Stimulated activated CD4-positive, alpha-beta T cell treated with anti-CD3 and anti-CD28 coated beads, Interleukin-4, amount 100 ng/mL, for 4 hours (primary cell): ENCODE data around the gene MAK.
"Not testable (repeated sequence)": the region's sequence is repeated elsewhere in the genome, so short reads cannot be mapped to it uniquely, and the experiment has no call there.

Experiments
- DNase-seq, 2 experiments: peaks; one replicate each; pipeline ENCODE4 v3.0.0-alpha.2; 2020

Gene MAK

GRCh38 chr6:10852361-10852960 lies 14.1 kb upstream of the MAK start:
- no peak for DNase-seq

GRCh38 chr6:10850728-10851127 lies 12.4 kb upstream of the MAK start:
- DNase-seq: no peak

- DNase-seq: no peak
Measured at GRCh38 chr6:10849901-10850300, 11.6 kb upstream of the MAK start.

GRCh38 chr6:10847684-10848083 lies 9.3 kb upstream of the MAK start:
- no peak for DNase-seq

GRCh38 chr6:10843554-10843953 lies 5.2 kb upstream of the MAK start:
- DNase-seq: no peak

GRCh38 chr6:10838794-10839333 lies 525 bp upstream of the MAK start:
- DNase-seq: no peak

GRCh38 chr6:10837622-10837994 lies 731 bp downstream of the MAK start:
- DNase-seq: no peak

- DNase-seq: no peak
Measured at GRCh38 chr6:10837009-10837621, 1.2 kb downstream of the MAK start.

- no peak for DNase-seq
Measured at GRCh38 chr6:10834823-10835222, 3.5 kb downstream of the MAK start.

GRCh38 chr6:10831609-10832008 lies 6.7 kb downstream of the MAK start:
- DNase-seq: no peak

- no peak for DNase-seq
Measured at GRCh38 chr6:10824819-10825218, 13.5 kb downstream of the MAK start.

GRCh38 chr6:10824297-10824696 lies 14.0 kb downstream of the MAK start:
- no peak for DNase-seq

GRCh38 chr6:10814176-10814575 lies 24.2 kb downstream of the MAK start:
- not testable (repeated sequence) for DNase-seq

- no peak for DNase-seq
Measured at GRCh38 chr6:10809098-10809497, 29.2 kb downstream of the MAK start.

GRCh38 chr6:10808376-10808775 lies 30.0 kb downstream of the MAK start:
- DNase-seq: no peak

GRCh38 chr6:10801224-10801848 lies 37.0 kb downstream of the MAK start:
- DNase-seq: peak; percentile 42 to 56

GRCh38 chr6:10800810-10801209 lies 37.5 kb downstream of the MAK start:
- DNase-seq: no peak

- no peak for DNase-seq
Measured at GRCh38 chr6:10794239-10794638, 44.1 kb downstream of the MAK start.

GRCh38 chr6:10793695-10794094 lies 44.6 kb downstream of the MAK start:
- no peak for DNase-seq

GRCh38 chr6:10793035-10793434 lies 45.3 kb downstream of the MAK start:
- DNase-seq: no peak

GRCh38 chr6:10792101-10792500 lies 46.2 kb downstream of the MAK start:
- DNase-seq: no peak

GRCh38 chr6:10791673-10792072 lies 46.7 kb downstream of the MAK start:
- DNase-seq: no peak

GRCh38 chr6:10779076-10779475 lies 59.3 kb downstream of the MAK start:
- DNase-seq: no peak

- no peak for DNase-seq
Measured at GRCh38 chr6:10778230-10778629, 60.1 kb downstream of the MAK start.
